ENCODE results near the gene FNDC3B.

FNDC3B gene

GRCh38 chr3:172371544-172371943, 332.2 kb downstream of the FNDC3B start:
- Histone ChIP-seq H3K27ac (ENCODE audit: insufficient read depth in 1 of 2, low read depth in 1 of 2, low read length in 2 of 2, poor library complexity in 1 of 2, severe bottlenecking in 2 of 2) (no peak overlapping the region), H3K9me3 (ENCODE audit: control extremely low read depth in 1 of 5, control insufficient read depth in 4 of 5, insufficient read depth in 2 of 5, low read depth in 1 of 5, low read length in 4 of 5) (no peaks in the 10 kb centered on the region), H3K4me1 (ENCODE audit: control extremely low read depth in 1 of 4, control insufficient read depth in 4 of 4, insufficient read depth in 4 of 4, low read length in 3 of 4) (no peaks in the 10 kb centered on the region), H3K27me3 (replicated peaks in 2 of 5; ENCODE audit: control insufficient read depth in 4 of 5, insufficient read depth in 5 of 5, low read length in 4 of 5) (no peaks in the 10 kb centered on the region), H3K4me3 (ENCODE audit: control insufficient read depth in 1 of 7, extremely low read depth in 1 of 7, insufficient read depth in 4 of 7, low read depth in 2 of 7, low read length in 6 of 7) (no peak overlapping the region), H3K36me3 (ENCODE audit: control insufficient read depth in 4 of 4, insufficient read depth in 4 of 4, low read length in 3 of 4) (peaks cover 9 to 70% (median 15%) of the 10 kb centered on the region in 4 experiments)
- no peak for DNase-seq
- 100% methylated on average over 3 of the region's 4 CpGs for WGBS (ENCODE audit: insufficient coverage)
- ChIA-PET POLR2A (no interaction called here), CTCF (interaction anchor here (0.6 kb wide), 1 partner anchor 11 kb away, joined by 3 read pairs; no protein-coding TSS in a partner anchor)

- ChIA-PET POLR2A (no interaction called here), CTCF (no interaction called here)
- Histone ChIP-seq H3K27me3 (replicated peaks in 2 of 5; ENCODE audit: control insufficient read depth in 4 of 5, insufficient read depth in 5 of 5, low read length in 4 of 5) (no peaks in the 10 kb centered on the region), H3K4me1 (ENCODE audit: control extremely low read depth in 1 of 4, control insufficient read depth in 4 of 4, insufficient read depth in 4 of 4, low read length in 3 of 4) (no peaks in the 10 kb centered on the region), H3K36me3 (ENCODE audit: control insufficient read depth in 4 of 4, insufficient read depth in 4 of 4, low read length in 3 of 4) (peaks cover 9 to 66% (median 21%) of the 10 kb centered on the region in 4 experiments), H3K9me3 (ENCODE audit: control extremely low read depth in 1 of 5, control insufficient read depth in 4 of 5, insufficient read depth in 2 of 5, low read depth in 1 of 5, low read length in 4 of 5) (no peaks in the 10 kb centered on the region), H3K27ac (ENCODE audit: insufficient read depth in 1 of 2, low read depth in 1 of 2, low read length in 2 of 2, poor library complexity in 1 of 2, severe bottlenecking in 2 of 2) (no peak overlapping the region), H3K4me3 (ENCODE audit: control insufficient read depth in 1 of 7, extremely low read depth in 1 of 7, insufficient read depth in 4 of 7, low read depth in 2 of 7, low read length in 6 of 7) (no peak overlapping the region)
- WGBS (ENCODE audit: insufficient coverage), result 94% methylated on average over 4 of the region's 4 CpGs
- no peak for DNase-seq
Measured at GRCh38 chr3:172372895-172373294, 333.5 kb downstream of the FNDC3B start.

- Histone ChIP-seq H3K9me3 (ENCODE audit: control extremely low read depth in 1 of 5, control insufficient read depth in 4 of 5, insufficient read depth in 2 of 5, low read depth in 1 of 5, low read length in 4 of 5) (peaks cover 0 to 9% (median 7%) of the 10 kb centered on the region in 5 experiments), H3K27ac (ENCODE audit: insufficient read depth in 1 of 2, low read depth in 1 of 2, low read length in 2 of 2, poor library complexity in 1 of 2, severe bottlenecking in 2 of 2) (no peak overlapping the region), H3K4me1 (ENCODE audit: control extremely low read depth in 1 of 4, control insufficient read depth in 4 of 4, insufficient read depth in 4 of 4, low read length in 3 of 4) (no peaks in the 10 kb centered on the region), H3K27me3 (replicated peaks in 2 of 5; ENCODE audit: control insufficient read depth in 4 of 5, insufficient read depth in 5 of 5, low read length in 4 of 5) (no peaks in the 10 kb centered on the region), H3K4me3 (ENCODE audit: control insufficient read depth in 1 of 7, extremely low read depth in 1 of 7, insufficient read depth in 4 of 7, low read depth in 2 of 7, low read length in 6 of 7) (no peak overlapping the region), H3K36me3 (ENCODE audit: control insufficient read depth in 4 of 4, insufficient read depth in 4 of 4, low read length in 3 of 4) (peaks cover 18 to 70% (median 32%) of the 10 kb centered on the region in 4 experiments)
- POLR2A ChIA-PET, result interaction anchor here (0.5 kb wide), 1 partner anchor 363 kb away, joined by 3 read pairs; no protein-coding TSS in a partner anchor
- CTCF ChIA-PET, result no interaction called here
- no peak for DNase-seq
- WGBS (ENCODE audit: insufficient coverage), result 98% methylated on average over 5 of the region's 5 CpGs
Measured at GRCh38 chr3:172373912-172374311, 334.5 kb downstream of the FNDC3B start.

GRCh38 chr3:172375206-172375850, 335.9 kb downstream of the FNDC3B start:
- ChIA-PET CTCF (interaction anchor here (1.3 to 1.4 kb wide), 2 partner anchors 24 to 34 kb away, joined by 3 to 4 read pairs; no protein-coding TSS in a partner anchor), POLR2A (no interaction called here)
- H3K27me3 ChIP-seq (replicated peaks in 2 of 5; ENCODE audit: control insufficient read depth in 4 of 5, insufficient read depth in 5 of 5, low read length in 4 of 5), result no peaks in the 10 kb centered on the region
- no peak for DNase-seq
- no peaks in the 10 kb centered on the region for H3K4me1 ChIP-seq (ENCODE audit: control extremely low read depth in 1 of 4, control insufficient read depth in 4 of 4, insufficient read depth in 4 of 4, low read length in 3 of 4)
- no peak overlapping the region for H3K4me3 ChIP-seq (ENCODE audit: control insufficient read depth in 1 of 7, extremely low read depth in 1 of 7, insufficient read depth in 4 of 7, low read depth in 2 of 7, low read length in 6 of 7)
- peaks cover 26 to 75% (median 43%) of the 10 kb centered on the region in 4 experiments for H3K36me3 ChIP-seq (ENCODE audit: control insufficient read depth in 4 of 4, insufficient read depth in 4 of 4, low read length in 3 of 4)
- no peak overlapping the region for H3K27ac ChIP-seq (ENCODE audit: insufficient read depth in 1 of 2, low read depth in 1 of 2, low read length in 2 of 2, poor library complexity in 1 of 2, severe bottlenecking in 2 of 2)
- H3K9me3 ChIP-seq (ENCODE audit: control extremely low read depth in 1 of 5, control insufficient read depth in 4 of 5, insufficient read depth in 2 of 5, low read depth in 1 of 5, low read length in 4 of 5), result peaks cover 0 to 22% (median 18%) of the 10 kb centered on the region in 5 experiments
- 90% methylated on average over 3 of the region's 4 CpGs for whole genome bisulfite sequencing (ENCODE audit: insufficient coverage)

GRCh38 chr3:172376402-172376801, 337.0 kb downstream of the FNDC3B start:
- no peak for DNase-seq
- Histone ChIP-seq H3K4me3 (ENCODE audit: control insufficient read depth in 1 of 7, extremely low read depth in 1 of 7, insufficient read depth in 4 of 7, low read depth in 2 of 7, low read length in 6 of 7) (no peak overlapping the region), H3K36me3 (ENCODE audit: control insufficient read depth in 4 of 4, insufficient read depth in 4 of 4, low read length in 3 of 4) (peaks cover 30 to 80% (median 52%) of the 10 kb centered on the region in 4 experiments), H3K4me1 (ENCODE audit: control extremely low read depth in 1 of 4, control insufficient read depth in 4 of 4, insufficient read depth in 4 of 4, low read length in 3 of 4) (no peaks in the 10 kb centered on the region), H3K9me3 (ENCODE audit: control extremely low read depth in 1 of 5, control insufficient read depth in 4 of 5, insufficient read depth in 2 of 5, low read depth in 1 of 5, low read length in 4 of 5) (peaks cover 0 to 31% (median 22%) of the 10 kb centered on the region in 5 experiments), H3K27me3 (replicated peaks in 2 of 5; ENCODE audit: control insufficient read depth in 4 of 5, insufficient read depth in 5 of 5, low read length in 4 of 5) (no peaks in the 10 kb centered on the region), H3K27ac (ENCODE audit: insufficient read depth in 1 of 2, low read depth in 1 of 2, low read length in 2 of 2, poor library complexity in 1 of 2, severe bottlenecking in 2 of 2) (no peak overlapping the region)
- ChIA-PET CTCF (interaction anchor here (1.1 kb wide), 1 partner anchor 38 kb away, joined by 3 read pairs; no protein-coding TSS in a partner anchor), POLR2A (no interaction called here)

- no peak overlapping the region for H3K4me3 ChIP-seq (ENCODE audit: control insufficient read depth in 1 of 7, extremely low read depth in 1 of 7, insufficient read depth in 4 of 7, low read depth in 2 of 7, low read length in 6 of 7)
- 100% methylated on average over 1 of the region's 4 CpGs for WGBS (ENCODE audit: insufficient coverage)
- POLR2A ChIA-PET, result no interaction called here
- H3K27me3 ChIP-seq (replicated peaks in 2 of 5; ENCODE audit: control insufficient read depth in 4 of 5, insufficient read depth in 5 of 5, low read length in 4 of 5), result no peaks in the 10 kb centered on the region
- DNase-seq, result no peak
- H3K9me3 ChIP-seq (ENCODE audit: control extremely low read depth in 1 of 5, control insufficient read depth in 4 of 5, insufficient read depth in 2 of 5, low read depth in 1 of 5, low read length in 4 of 5), result peaks cover 0 to 31% (median 22%) of the 10 kb centered on the region in 5 experiments
- no peaks in the 10 kb centered on the region for H3K4me1 ChIP-seq (ENCODE audit: control extremely low read depth in 1 of 4, control insufficient read depth in 4 of 4, insufficient read depth in 4 of 4, low read length in 3 of 4)
- CTCF ChIA-PET, result interaction anchor here (1.1 kb wide), 1 partner anchor 38 kb away, joined by 3 read pairs; no protein-coding TSS in a partner anchor
- H3K27ac ChIP-seq (ENCODE audit: insufficient read depth in 1 of 2, low read depth in 1 of 2, low read length in 2 of 2, poor library complexity in 1 of 2, severe bottlenecking in 2 of 2), result no peak overlapping the region
- H3K36me3 ChIP-seq (ENCODE audit: control insufficient read depth in 4 of 4, insufficient read depth in 4 of 4, low read length in 3 of 4), result peaks cover 29 to 76% (median 52%) of the 10 kb centered on the region in 4 experiments
Measured at GRCh38 chr3:172376881-172377280, 337.5 kb downstream of the FNDC3B start.

- ChIA-PET CTCF (no interaction called here), POLR2A (no interaction called here)
- peaks cover 25 to 61% (median 46%) of the 10 kb centered on the region in 4 experiments for H3K36me3 ChIP-seq (ENCODE audit: control insufficient read depth in 4 of 4, insufficient read depth in 4 of 4, low read length in 3 of 4)
- no peaks in the 10 kb centered on the region for H3K4me1 ChIP-seq (ENCODE audit: control extremely low read depth in 1 of 4, control insufficient read depth in 4 of 4, insufficient read depth in 4 of 4, low read length in 3 of 4)
- no peak for DNase-seq
- WGBS (ENCODE audit: insufficient coverage), result 100% methylated on average over 2 of the region's 2 CpGs
- H3K27ac ChIP-seq (ENCODE audit: insufficient read depth in 1 of 2, low read depth in 1 of 2, low read length in 2 of 2, poor library complexity in 1 of 2, severe bottlenecking in 2 of 2), result no peak overlapping the region
- H3K9me3 ChIP-seq (ENCODE audit: control extremely low read depth in 1 of 5, control insufficient read depth in 4 of 5, insufficient read depth in 2 of 5, low read depth in 1 of 5, low read length in 4 of 5), result peaks cover 0 to 31% (median 22%) of the 10 kb centered on the region in 5 experiments
- H3K27me3 ChIP-seq (replicated peaks in 2 of 5; ENCODE audit: control insufficient read depth in 4 of 5, insufficient read depth in 5 of 5, low read length in 4 of 5), result no peaks in the 10 kb centered on the region
- no peak overlapping the region for H3K4me3 ChIP-seq (ENCODE audit: control insufficient read depth in 1 of 7, extremely low read depth in 1 of 7, insufficient read depth in 4 of 7, low read depth in 2 of 7, low read length in 6 of 7)
Measured at GRCh38 chr3:172378439-172378838, 339.1 kb downstream of the FNDC3B start.
